Effector CD4-positive, alpha-beta T cell (primary cell): Measurements from ENCODE around the gene CFL1.
A peak's percentile ranks its signal among the peaks of the same experiment; 100 is the strongest.
"Not testable (repeated sequence)": the region's sequence is repeated elsewhere in the genome, so short reads cannot be mapped to it uniquely, and the experiment has no call there.

Experiments used
- DNase-seq: peaks from one replicate; pipeline ENCODE4 v3.0.0-alpha.2; 2020

Gene CFL1

GRCh38 chr11:65856689-65857499 lies 1.1 kb downstream of the CFL1 start:
- DNase-seq: peak; percentile 80

- no peak for DNase-seq
These were observed 2.0 kb downstream of the CFL1 start for GRCh38 chr11:65855927-65856363.

GRCh38 chr11:65854852-65855837 lies 2.8 kb downstream of the CFL1 start:
- no peak for DNase-seq

GRCh38 chr11:65854161-65854592 lies 3.8 kb downstream of the CFL1 start:
- no peak for DNase-seq

GRCh38 chr11:65853246-65853979 lies 4.6 kb downstream of the CFL1 start:
- no peak for DNase-seq

- no peak for DNase-seq
These were observed 5.3 kb downstream of the CFL1 start for GRCh38 chr11:65852508-65853245.

- DNase-seq: no peak
These were observed 6.0 kb downstream of the CFL1 start for GRCh38 chr11:65851811-65852507.

GRCh38 chr11:65851083-65851579 lies 6.8 kb downstream of the CFL1 start:
- no peak for DNase-seq

- DNase-seq: no peak
These were observed 7.5 kb downstream of the CFL1 start for GRCh38 chr11:65850217-65851082.

GRCh38 chr11:65849771-65850216 lies 8.2 kb downstream of the CFL1 start:
- DNase-seq: no peak

- DNase-seq: no peak
These were observed 8.6 kb downstream of the CFL1 start for GRCh38 chr11:65849366-65849765.

- not testable (repeated sequence) for DNase-seq
These were observed 9.3 kb downstream of the CFL1 start for GRCh38 chr11:65848693-65849092.

- DNase-seq: no peak
These were observed 10.2 kb downstream of the CFL1 start for GRCh38 chr11:65847746-65848145.

GRCh38 chr11:65844231-65844872 lies 13.6 kb downstream of the CFL1 start:
- DNase-seq: no peak

GRCh38 chr11:65843811-65844210 lies 14.2 kb downstream of the CFL1 start:
- DNase-seq: no peak

- no peak for DNase-seq
These were observed 15.8 kb downstream of the CFL1 start for GRCh38 chr11:65842144-65842543.

GRCh38 chr11:65834202-65834601 lies 23.8 kb downstream of the CFL1 start:
- DNase-seq: no peak

GRCh38 chr11:65833297-65834030 lies 24.5 kb downstream of the CFL1 start, which contains the start of gene SNX32:
Gene SNX32 (plus strand): TSS chr11:65833963. CDS start chr11:65834066, 103 bp downstream.
- DNase-seq: peak; percentile 93

- not testable (repeated sequence) for DNase-seq
These were observed 25.7 kb downstream of the CFL1 start for GRCh38 chr11:65832231-65832630.
